Neural progenitor cell (in vitro differentiated cells): ENCODE measurements around the gene BEND6. TPM values are rescaled to one million over a fixed set of nuclear protein-coding genes. Genes with fewer than 3 reads are reported as not detected.

ENCODE experiments used
- DNase-seq: peaks from one replicate; pipeline ENCODE4 v3.0.0-alpha.2; 2016; ENCODE audit warnings: low spot score
- H2AFZ ChIP-seq: fragments of 200-600 bp; sonication (generic); replicated peaks from 2 replicates; pipeline ENCODE4 v1.6.1; 2016; ENCODE audit warnings: antibody characterized with exemption
- H3F3A ChIP-seq: fragments of 200-600 bp; sonication (generic); 2 replicates; pipeline ENCODE4 v1.6.1; 2016; ENCODE audit warnings: antibody characterized with exemption, low read depth
- H3K27ac ChIP-seq: fragments of 200-600 bp; sonication (generic); 2 replicates; pipeline ENCODE4 v1.5.1; 2016; ENCODE audit warnings: mild to moderate bottlenecking
- H3K27me3 ChIP-seq: fragments of 200-600 bp; sonication (generic); 2 replicates; pipeline ENCODE4 v1.6.1; 2016; ENCODE audit warnings: mild to moderate bottlenecking, moderate library complexity
- H3K36me3 ChIP-seq: fragments of 200-600 bp; sonication (generic); 2 replicates; pipeline ENCODE4 v1.5.1; 2016
- H3K4me1 ChIP-seq: fragments of 200-600 bp; sonication (generic); 2 replicates; pipeline ENCODE4 v1.6.1; 2016; ENCODE audit warnings: mixed run types
- H3K4me2 ChIP-seq: fragments of 200-600 bp; sonication (generic); 2 replicates; pipeline ENCODE4 v1.6.1; 2016
- H3K4me3 ChIP-seq: fragments of 200-600 bp; sonication (generic); 2 replicates; pipeline ENCODE4 v1.5.1; 2016
- H3K79me2 ChIP-seq: fragments of 200-600 bp; sonication (generic); 2 replicates; pipeline ENCODE4 v1.6.1; 2016; ENCODE audit warnings: low read depth
- H3K9ac ChIP-seq: fragments of 200-600 bp; sonication (generic); 2 replicates; pipeline ENCODE4 v1.6.1; 2016
- H3K9me3 ChIP-seq: fragments of 200-600 bp; sonication (generic); 2 replicates; pipeline ENCODE4 v1.5.1; 2016; ENCODE audit warnings: low read depth
- H4K20me1 ChIP-seq: fragments of 200-600 bp; sonication (generic); 2 replicates; pipeline ENCODE4 v1.6.1; 2016; ENCODE audit warnings: low read depth
- H3K27ac Mint-ChIP-seq: 3 replicates; pipeline ENCODE4 v1.8.0; 2021; ENCODE audit warnings: mixed read lengths
- H3K27me3 Mint-ChIP-seq: 2 replicates; pipeline ENCODE4 v1.8.0; 2022; ENCODE audit warnings: low read depth, mild to moderate bottlenecking, inconsistent platforms, moderate library complexity, mixed read lengths; ENCODE audit not compliant: insufficient read depth
- H3K36me3 Mint-ChIP-seq: 3 replicates; pipeline ENCODE4 v1.8.0; 2021; ENCODE audit warnings: mixed read lengths
- H3K4me1 Mint-ChIP-seq: 3 replicates; pipeline ENCODE4 v1.8.0; 2021; ENCODE audit warnings: mixed read lengths
- H3K4me3 Mint-ChIP-seq: 3 replicates; pipeline ENCODE4 v1.8.0; 2021; ENCODE audit warnings: mild to moderate bottlenecking, moderate library complexity, mixed read lengths
- H3K9me3 Mint-ChIP-seq: 3 replicates; pipeline ENCODE4 v1.8.0; 2020; ENCODE audit warnings: mixed read lengths
- CTCF ChIP-seq: fragments of 200-600 bp; sonication (generic); IDR thresholded peaks from 2 replicates; pipeline ENCODE4 v1.5.1; 2017; ENCODE audit warnings: antibody characterized with exemption, mild to moderate bottlenecking
- EZH2 ChIP-seq: fragments of 200-600 bp; sonication (generic); IDR thresholded peaks from 2 replicates; pipeline ENCODE4 v1.6.1; 2017; ENCODE audit warnings: antibody characterized with exemption, mild to moderate bottlenecking, moderate library complexity
- EZH2phosphoT487 ChIP-seq: fragments of 200-600 bp; sonication (generic); IDR thresholded peaks from 2 replicates; pipeline ENCODE4 v1.6.1; 2017; ENCODE audit warnings: antibody characterized with exemption
- total RNA-seq: library from RNA; depleted of rRNA; stranded (reverse); fragments of >200 nt; gene quantifications from 2 replicates; pipeline ENCODE4 v1.2.3, GENCODE V29; 2015; ENCODE audit warnings: low replicate concordance

Gene BEND6
- total RNA-seq, 1 donor from 2014 or later: 2.4 TPM

GRCh38 chr6:57017841-57018240 is 62.9 kb downstream of the BEND6 start:
- H3K36me3 ChIP-seq: no peaks in the 10 kb centered on the region
- H3K9ac ChIP-seq: no peak overlapping the region
- no peaks in the 10 kb centered on the region for H3K9me3 Mint-ChIP-seq
- H3F3A ChIP-seq: no peaks in the 10 kb centered on the region
- no peaks in the 10 kb centered on the region for H3K9me3 ChIP-seq
- DNase-seq: no peak
- no peaks in the 10 kb centered on the region for H4K20me1 ChIP-seq
- no peak overlapping the region for H3K27ac Mint-ChIP-seq
- H3K36me3 Mint-ChIP-seq: no peaks in the 10 kb centered on the region
- H3K4me3 ChIP-seq: no peak overlapping the region
- H3K4me2 ChIP-seq: no peak overlapping the region
- no peak overlapping the region for H3K27ac ChIP-seq
- TF ChIP-seq EZH2: no peak
- TF ChIP-seq EZH2phosphoT487: no peak
- no peak for TF ChIP-seq CTCF
- peaks cover 2% of the 10 kb centered on the region for H3K27me3 Mint-ChIP-seq
- H3K4me1 Mint-ChIP-seq: no peaks in the 10 kb centered on the region
- H3K79me2 ChIP-seq: no peaks in the 10 kb centered on the region
- H3K4me3 Mint-ChIP-seq: no peak overlapping the region
- H2AFZ ChIP-seq: no peak overlapping the region
- H3K27me3 ChIP-seq: no peaks in the 10 kb centered on the region
- H3K4me1 ChIP-seq: peaks cover 10% of the 10 kb centered on the region

DNA sequence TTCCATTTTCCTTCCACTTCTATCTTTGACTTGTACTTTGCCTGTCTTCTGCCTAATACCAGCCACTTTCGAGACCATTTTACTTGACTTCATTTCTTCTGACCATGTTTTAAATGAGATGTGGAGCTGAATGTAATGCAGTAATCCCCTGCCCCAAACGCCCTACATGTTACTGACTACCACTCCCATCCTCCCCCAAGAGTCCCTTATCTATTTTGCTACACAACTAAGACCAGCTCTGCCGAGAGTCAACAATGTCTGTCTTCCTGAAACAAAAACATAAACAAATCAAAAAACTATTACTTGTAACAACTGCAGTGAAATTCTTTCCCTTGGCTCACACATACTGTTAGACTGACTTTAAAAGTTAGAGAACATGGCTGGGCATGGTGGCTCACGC is 64.5 kb downstream of the BEND6 start:
- no peaks in the 10 kb centered on the region for H4K20me1 ChIP-seq
- Mint-ChIP-seq H3K27ac (no peak overlapping the region), H3K27me3 (peaks cover 2% of the 10 kb centered on the region), H3K4me1 (no peaks in the 10 kb centered on the region), H3K36me3 (no peaks in the 10 kb centered on the region), H3K4me3 (no peak overlapping the region), H3K9me3 (peaks cover 5% of the 10 kb centered on the region)
- no peak overlapping the region for H3K4me3 ChIP-seq
- H3K79me2 ChIP-seq: no peaks in the 10 kb centered on the region
- H3K4me1 ChIP-seq: peaks cover 10% of the 10 kb centered on the region
- no peak overlapping the region for H3K9ac ChIP-seq
- peaks cover 8% of the 10 kb centered on the region for H3K9me3 ChIP-seq
- TF ChIP-seq CTCF (no peak), EZH2phosphoT487 (no peak), EZH2 (no peak)
- H3K4me2 ChIP-seq: no peak overlapping the region
- H3K36me3 ChIP-seq: no peaks in the 10 kb centered on the region
- no peaks in the 10 kb centered on the region for H3F3A ChIP-seq
- DNase-seq: no peak
- H3K27me3 ChIP-seq: no peaks in the 10 kb centered on the region
- H2AFZ ChIP-seq: no peak overlapping the region
- H3K27ac ChIP-seq: no peak overlapping the region

DNA sequence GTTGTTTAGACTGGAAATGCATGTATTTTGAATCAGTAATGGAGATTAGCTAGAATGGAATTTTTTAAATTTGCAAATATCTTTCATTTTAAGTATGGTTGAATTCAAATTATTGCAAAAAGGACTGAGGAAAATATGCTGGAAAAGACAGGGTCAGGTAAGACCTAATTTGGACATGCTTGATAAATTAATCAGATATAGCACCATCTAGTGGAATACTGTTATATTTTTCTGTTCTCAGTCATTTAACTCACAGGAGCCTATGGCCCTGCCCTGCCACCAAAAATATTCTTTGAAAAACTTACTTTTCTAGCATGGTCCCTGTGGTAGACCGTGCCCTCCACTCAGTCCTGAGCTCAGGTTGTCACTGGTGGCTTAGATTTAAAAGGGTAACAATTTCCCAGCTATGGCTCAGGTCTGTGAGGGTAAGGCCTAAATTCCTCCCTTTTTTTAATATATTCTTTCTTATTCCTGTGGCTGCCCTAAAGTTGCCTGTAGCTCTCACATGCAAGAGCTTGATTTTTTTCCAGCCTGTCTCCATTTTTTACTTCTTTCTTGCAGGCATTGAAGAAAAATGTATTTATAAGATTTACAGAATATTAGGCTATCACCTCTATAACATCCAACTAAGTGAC is 66.3 kb downstream of the BEND6 start:
- Mint-ChIP-seq H3K27me3 (peaks cover 2% of the 10 kb centered on the region), H3K4me1 (no peaks in the 10 kb centered on the region), H3K9me3 (peaks cover 19% of the 10 kb centered on the region), H3K36me3 (peaks cover 6% of the 10 kb centered on the region), H3K4me3 (no peak overlapping the region), H3K27ac (no peak overlapping the region)
- peak; percentile 49 for DNase-seq
- Histone ChIP-seq H3K36me3 (no peaks in the 10 kb centered on the region), H3K4me2 (no peak overlapping the region), H3K4me1 (peaks cover 6% of the 10 kb centered on the region), H3F3A (no peaks in the 10 kb centered on the region), H3K27me3 (no peaks in the 10 kb centered on the region), H3K4me3 (no peak overlapping the region), H3K9ac (no peak overlapping the region), H4K20me1 (no peaks in the 10 kb centered on the region), H3K9me3 (peaks cover 15% of the 10 kb centered on the region), H2AFZ (no peak overlapping the region), H3K79me2 (no peaks in the 10 kb centered on the region), H3K27ac (no peak overlapping the region)
- TF ChIP-seq EZH2: no peak
- TF ChIP-seq CTCF: peak; percentile 64
